Stimulated activated naive CD4-positive, alpha-beta T cell treated with Interleukin-2 at 50 U/mL for 16 hours (primary cell): ENCODE measurements around the gene TIPARP.
"Not testable (repeated sequence)": the region's sequence is repeated elsewhere in the genome, so short reads cannot be mapped to it uniquely, and the experiment has no call there.

Experiments
- DNase-seq: peaks from one replicate; lab custom pipeline; 2025; lab: John Stamatoyannopoulos, UW

The TIPARP gene

DNA sequence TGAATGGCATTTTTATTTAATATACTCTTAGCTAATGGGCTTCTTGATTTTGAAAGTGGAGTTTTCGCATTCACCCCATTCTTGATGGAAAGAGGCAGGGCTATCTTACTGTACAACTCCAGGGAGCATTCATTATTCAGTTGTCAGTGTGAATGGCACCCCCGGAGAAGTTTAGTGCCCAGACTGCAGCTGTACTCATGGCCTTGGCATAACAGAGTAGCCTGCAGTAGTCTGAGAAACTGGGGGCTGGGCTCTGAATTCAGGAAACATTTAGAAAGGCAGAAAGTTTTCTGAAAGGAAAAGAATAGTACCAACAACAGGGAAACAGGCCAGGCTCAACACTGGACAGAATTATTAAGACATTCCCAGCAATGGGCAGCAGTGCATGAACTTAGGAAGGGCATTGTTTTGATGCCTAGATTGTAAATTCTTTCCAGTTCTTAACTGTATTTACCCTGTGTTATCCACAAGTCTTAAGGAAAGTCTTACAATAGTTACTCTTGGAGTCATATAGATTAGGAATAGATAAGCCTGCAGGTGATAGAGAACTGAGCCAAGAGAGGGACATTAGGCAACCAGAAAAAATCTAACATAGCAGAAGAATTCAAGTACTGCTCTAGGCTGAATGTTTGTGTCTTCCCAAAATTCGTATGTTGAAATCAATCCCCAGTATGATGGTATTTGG is 44.4 kb downstream of the TIPARP start:
- DNase-seq: no peak

DNA sequence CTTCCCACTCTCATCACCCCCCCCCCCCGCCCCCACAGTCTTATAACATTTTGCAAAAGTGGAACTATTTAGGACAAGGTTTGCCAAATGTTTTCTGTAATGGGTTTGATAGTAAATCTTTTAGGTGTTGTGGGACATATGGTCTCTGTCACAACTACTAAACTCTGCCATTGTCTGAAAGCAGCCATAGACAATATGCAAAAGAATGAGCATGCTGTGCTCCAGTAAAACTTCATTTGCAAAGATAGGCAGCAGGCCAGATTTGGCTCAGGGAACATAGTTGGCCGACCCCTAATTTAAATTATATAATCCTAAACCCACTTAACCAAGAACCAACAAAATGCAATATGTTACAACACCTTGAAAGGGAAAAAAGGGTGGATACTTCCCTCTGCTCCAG is 46.4 kb downstream of the TIPARP start:
- no peak for DNase-seq

DNA sequence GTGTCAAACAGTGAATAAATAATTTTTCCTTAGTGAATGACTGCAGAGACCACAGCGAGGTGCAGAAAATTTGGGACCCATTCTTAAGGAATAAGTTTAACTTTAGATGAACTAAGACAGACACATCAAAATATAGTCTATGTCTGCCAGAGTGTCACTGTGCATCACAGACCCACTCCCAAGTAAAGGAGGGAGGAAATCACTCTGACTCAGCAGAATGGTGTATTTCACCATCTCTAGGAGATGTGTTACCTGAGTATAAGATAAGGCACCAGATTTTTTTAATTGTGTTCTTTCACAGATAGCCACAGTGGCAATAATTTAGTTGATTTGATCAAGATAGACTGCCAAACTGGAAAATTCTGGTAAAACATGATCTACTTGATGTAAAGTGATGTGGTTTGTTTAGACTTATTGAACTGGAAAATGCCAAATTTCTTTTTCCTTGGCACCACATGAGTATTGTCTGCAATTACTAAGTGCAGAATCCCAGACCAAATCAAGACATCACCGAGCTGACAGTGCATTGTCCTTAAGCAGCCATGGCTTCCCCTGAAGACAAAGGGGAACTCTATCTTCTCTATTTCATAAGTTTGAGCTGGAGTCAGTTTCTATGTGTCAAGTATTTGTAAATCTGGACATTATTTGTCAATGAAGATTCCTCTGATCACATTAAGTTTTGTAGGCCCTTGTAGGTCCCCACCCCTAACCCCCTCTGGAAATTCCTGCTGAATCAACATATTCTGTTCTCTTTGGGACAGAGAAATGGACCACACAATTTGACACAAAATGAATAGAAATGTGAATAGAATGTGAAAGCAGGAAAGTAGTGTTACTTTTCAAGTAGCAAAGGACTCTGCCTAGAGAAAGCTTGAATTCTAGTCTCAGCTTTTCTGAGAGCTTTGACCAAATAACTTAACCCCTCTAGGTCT is 47.6 kb downstream of the TIPARP start:
- DNase-seq: no peak

DNA sequence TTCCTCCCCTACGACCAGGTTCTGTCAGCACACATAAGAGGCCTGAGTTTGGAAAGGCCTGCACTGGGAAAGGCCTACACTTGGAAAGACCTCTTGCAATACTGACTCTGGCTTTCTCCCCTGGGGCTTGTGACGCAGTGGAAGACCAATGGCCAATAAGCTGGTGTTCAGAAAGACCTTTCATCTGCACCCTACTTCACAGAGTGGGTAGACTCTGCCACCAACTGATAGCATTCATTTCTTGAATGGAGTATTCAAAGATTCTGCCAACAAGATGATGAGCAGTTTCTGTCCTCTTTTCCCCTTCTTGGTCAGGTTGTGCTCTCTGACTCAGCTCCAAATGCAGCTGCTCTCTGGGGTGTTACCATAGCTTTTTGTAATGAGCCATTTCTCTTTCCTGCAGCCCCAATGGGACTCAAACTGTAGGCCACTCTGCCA is 48.8 kb downstream of the TIPARP start:
- no peak for DNase-seq

DNA sequence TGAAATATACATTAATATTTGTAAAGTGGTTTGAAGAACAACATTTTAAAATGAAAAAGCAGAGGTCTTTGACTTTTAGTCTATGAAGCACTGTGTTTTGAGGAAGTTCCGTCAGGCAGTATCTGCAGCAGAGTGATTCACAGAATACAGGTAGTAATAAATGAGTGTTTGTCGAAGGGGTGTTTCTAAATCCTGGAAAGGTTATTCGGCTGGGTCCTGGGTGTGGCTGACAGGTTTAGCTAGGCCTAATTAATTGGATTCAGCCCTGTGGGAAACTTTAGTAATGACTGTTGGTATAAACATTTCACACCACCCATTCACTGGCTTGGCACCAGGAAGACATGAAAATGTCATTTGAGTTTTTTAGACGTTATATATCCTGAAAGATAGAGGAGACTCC is 51.3 kb downstream of the TIPARP start:
- DNase-seq: no peak

DNA sequence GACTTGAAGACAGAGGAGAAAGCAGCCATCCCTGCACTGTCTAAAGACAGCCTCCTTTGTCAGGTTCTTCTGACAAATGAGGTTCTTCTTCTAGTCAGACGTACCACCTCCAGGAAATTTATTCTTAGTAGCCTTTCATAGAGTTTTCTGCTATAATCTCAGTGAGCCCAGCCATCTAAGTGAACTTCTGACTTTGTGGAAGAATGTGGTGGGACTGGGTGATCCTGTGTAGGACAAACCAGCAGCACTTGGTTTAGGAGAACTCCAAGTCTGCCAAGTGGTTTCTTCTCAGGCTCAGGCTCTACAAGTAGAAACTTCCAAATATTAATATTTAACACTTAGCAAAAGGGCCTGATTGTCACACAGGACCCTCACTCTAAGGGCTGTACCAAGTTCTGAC is 52.1 kb downstream of the TIPARP start:
- no peak for DNase-seq

DNA sequence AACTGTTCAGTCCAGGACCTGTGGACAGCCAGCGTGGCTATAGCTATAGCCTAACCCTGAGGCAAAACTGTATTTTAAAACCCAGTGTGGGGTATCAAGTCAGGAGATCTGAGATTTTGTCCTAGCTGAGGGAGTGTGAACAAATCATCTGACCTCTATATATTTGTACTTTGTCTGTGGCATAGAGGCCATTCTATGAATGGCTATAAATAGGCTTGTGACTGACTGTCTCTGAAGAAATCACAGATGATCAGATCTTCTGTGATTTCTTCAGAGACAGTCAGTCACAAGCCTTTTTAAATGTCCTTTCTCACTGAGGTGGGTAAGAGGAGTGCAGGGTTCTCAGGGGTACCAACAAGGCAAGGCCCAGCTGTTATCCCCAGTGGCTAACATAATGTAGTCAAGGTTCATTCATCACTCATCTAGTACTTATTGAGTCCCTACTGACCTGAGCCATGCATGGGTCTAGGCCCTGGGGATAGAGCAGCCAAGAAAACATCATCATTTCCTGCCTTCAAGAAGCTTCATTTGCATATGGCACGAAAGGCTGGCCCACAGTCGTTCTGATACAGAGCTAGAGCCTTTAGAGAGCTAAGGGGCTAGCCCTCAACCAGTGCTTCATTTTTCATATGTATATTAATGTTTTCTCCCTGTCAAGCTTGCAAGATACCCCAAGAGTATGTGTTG is 53.3 kb downstream of the TIPARP start:
- no peak for DNase-seq

DNA sequence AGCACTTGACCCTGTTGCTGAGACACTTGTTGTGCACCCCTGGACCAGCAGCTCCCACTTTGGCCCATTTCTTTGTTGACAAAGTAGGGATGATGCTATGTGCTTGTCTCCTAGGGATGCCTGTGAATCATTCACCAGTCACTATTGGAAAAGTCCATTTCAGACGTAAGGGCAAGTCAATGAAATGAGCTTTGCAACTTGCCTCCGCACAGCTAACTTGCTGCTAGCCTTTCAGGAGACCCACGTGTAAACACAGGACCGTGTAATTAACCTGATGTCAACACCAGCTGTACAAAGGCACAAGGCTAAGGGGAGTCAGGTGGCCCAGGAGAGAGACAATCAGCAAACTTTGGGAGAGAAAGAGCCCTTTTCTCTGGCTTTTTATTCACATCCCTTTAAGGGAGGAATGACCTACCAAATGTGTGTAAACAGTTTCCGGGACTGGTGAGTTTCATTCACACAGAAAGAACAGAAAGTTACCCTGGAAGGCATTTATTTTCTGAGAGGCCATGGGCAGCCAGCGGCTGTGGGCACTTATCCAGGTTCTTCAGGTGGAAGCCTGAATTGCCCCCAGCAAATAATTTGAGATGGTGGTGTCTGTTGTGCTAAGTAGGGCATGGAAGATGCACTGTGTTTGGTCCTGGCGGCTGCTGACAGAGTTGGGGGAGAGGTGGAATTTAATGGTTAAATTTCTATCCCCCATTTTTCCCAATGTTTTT is 54.0 kb downstream of the TIPARP start:
- DNase-seq: no peak

DNA sequence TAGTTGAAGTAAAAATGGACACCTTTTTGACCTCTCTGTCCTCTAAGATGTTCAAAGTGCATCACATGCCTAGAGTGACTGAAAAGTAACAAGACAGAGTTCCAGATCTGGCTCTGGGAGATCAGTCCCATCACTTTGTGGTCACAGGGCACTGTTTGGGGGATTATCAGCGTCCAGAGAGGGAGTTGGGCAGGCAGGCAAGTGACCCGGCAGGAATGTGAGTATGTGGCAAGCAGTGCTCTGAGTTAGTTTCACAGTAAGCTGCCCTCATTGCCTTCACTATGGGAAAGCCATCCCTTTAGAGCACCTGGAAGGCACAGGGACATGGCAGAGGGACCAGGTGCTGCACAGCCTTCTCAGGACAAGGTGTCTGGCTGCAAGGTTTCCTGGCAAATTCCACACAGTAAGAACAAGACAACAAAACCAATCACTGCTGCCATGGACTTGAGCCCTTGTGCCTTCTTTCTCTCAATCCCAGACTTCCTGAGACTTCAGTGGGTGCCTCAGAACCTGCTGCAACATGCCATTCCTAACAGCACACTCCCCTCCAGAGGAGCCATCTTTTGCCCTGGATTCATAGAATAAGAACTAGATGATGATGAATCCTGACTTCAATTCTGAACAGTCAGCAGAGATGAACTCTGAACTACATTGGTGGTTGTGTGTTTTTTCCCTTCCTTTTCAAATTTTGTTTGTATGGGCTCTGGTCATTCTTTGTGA is 55.2 kb downstream of the TIPARP start:
- DNase-seq: no peak

DNA sequence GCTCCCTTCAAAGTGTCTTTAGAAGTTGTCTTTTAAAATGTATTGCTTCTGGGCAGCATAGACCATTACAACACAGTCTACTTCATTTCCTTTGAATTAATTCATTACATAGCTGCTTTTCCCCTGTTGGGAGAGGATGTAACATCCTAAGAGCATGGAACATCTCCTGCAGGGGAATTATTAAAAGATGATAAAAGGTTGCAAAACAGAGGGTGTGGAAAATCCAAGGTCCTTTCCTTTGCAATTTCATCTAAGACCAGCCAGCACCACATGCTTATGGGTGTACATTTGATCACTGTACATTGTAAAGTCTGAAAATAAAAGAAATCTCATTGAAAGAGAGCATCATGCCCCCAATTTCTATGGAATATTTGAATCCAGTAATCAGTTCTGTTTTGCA is 57.4 kb downstream of the TIPARP start:
- no peak for DNase-seq

DNA sequence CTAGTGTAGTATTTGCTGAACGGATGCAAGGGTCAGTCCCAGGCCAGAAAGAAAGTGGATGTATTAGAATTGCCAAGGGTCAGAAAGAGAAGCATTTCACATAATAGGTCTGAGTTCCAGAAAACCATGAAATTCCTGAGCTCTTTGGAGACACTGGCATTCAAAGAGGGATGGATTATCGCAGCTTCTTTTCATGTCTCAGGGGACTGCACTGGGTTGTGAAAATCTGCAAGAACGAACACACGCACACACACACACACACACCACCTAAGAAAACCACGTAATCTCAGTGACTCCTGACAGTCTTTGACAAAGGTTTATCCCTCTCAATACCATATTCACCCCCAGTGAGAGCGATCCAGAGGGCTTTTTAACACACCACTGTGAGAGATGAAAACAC is 57.9 kb downstream of the TIPARP start:
- DNase-seq: no peak

DNA sequence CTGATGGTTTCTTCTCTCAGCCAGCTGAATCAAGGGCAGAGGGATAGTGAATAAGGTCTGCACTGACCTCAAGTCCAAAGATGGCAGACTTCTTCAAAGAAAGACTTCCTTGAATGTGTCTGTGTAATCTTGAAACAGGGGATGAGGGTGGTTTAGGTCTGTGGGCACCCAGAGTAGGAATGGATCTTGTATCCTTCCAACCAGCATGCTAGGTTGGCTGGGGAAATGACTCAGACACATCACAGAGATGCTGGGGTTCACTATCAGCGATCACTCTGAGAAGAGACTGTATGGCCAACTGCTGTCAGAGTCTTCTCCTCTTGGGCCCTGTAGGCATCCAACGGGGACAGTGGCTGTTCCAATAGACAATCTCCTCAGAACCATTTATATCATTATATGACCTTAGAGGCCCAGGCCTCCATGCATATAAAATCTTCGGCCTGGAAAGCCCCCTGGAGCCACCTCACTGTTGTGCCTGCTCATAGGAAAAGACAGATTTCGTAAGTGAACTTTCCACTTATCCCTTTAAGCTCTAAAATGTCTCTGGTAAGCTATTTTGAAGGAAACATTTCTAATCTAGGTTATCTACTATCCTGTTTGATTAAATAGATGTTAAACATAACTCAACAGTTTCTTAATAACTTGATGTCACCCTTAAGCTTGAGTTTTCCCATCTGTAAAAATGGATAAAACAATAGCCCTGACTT is 58.5 kb downstream of the TIPARP start:
- no peak for DNase-seq

DNA sequence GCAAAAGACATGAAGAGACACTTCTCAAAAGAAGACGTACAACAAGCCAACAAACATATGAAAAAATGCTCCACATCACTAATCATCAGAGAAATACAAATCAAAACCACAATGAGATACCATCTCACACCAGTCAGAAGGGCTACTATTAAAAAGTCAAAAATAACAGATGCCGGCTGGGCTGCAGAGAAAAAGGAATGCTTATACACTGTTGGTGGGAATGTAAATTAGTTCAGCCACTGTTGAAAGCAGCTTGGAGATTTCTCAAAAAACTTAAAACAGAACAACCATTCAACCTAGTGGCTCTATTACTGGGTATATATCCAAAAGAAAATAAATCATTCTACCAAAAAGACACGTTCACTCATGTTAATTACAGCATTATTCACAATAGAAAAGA is 60.3 kb downstream of the TIPARP start:
- DNase-seq: not testable (repeated sequence)

DNA sequence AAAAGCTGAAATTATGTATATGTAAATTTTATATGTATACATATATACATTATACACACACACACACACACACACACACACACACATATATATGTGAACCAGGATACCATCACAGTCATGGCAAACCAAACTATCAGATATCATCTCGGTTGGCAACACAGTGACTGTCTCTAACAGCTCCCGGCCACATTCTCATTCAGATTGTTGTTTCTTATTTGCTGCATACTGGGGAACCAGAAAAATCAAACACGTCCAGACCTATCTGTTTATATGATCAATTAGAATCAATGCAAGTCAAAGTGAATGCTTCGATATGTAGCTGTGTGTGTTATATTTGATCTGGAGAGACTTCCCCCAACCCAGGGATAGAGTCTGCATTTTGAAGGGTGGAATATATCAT is 61.1 kb downstream of the TIPARP start:
- DNase-seq: no peak

DNA sequence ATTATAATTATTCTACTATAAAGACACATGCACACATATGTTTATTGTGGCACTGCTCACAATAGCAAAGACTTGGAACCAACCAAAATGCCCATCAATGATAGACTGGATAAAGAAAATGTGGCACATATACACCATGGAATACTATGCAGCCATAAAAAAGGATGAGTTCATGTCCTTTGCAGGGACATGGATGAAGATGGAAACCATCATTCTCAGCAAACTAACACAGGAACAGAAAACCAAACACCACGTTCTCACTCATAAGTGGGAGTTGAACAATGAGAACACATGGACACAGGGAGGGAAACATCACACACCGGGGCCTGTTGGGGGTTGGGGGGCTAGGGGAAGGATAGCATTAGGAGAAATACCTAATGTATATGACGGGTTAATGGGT is 62.7 kb downstream of the TIPARP start:
- DNase-seq: not testable (repeated sequence)

DNA sequence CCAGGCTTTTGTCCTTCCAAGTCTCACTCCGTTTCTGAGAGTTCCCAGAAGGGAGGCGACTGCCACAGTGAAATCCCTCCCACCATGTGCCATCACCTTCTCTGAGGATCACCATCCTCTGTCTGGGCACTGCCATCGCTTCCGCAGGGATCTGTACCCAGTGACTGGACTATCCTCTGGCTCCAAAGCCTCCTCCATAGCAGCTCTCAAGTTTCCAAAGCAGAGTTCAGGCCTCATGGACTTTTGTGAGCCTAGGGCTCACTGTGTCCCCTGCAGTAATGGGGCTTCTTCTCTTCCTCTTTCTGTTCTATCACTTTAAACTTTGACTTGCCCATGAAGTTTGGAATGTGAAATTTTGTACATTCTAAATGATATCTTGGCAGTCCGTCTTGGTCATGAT is 63.9 kb downstream of the TIPARP start:
- no peak for DNase-seq

DNA sequence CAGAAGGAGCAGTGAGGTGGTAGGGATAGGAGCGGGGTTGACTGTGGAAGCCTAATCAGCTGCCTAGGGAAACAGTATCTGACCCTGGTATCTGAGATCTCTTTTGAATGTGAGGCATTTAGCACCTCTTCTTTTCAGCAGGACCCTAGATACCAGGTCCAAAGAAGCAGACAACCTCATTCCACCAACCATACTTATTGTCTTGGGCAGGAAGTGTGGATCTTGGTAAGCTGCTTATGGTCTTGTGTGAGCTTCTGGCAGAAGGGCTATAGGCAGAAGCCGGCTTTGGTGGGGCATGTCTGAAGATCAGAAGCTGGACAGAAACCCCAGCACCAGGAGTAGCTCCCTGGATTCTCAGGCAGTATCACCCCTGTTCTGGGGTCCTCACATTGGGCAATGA is 65.6 kb downstream of the TIPARP start:
- no peak for DNase-seq

DNA sequence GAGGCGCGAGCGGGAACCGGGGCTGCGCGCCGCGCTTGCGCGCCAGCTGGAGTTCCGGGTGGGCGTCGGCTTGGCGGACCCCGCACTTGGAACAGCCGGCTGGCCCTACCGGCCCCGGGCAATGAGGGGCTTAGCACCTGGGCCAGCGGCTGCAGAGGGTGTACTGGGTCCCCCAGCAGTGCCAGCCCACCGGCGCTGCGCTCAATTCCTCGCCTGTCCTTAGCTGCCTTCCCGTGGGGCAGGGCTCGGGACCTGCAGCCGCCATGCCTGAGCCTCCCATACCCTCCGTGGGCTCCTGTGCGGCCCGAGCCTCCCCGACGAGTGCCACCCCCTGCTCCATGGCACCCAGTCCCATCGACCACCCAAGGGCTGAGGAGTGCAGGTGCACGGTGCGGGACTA is 66.2 kb downstream of the TIPARP start:
- DNase-seq: not testable (repeated sequence)

DNA sequence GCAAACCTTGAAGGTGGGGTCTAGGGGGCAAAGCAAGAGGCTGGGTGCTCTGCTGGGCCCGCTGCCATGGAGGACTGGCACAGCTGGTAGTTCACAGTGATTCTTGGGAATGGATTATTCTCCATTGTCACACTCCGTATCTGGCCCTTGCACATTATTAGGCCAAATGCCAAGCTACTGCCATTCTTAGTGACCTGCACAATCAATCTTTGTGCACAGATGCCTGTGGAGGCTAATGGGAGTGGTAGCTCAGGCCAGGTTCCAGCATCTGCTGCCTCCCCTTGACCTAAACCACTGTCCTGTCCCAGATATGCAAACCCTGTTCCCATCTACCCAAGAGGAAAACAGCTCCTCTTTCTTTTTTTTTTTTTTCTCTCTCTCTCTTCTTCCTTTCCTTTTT is 67.5 kb downstream of the TIPARP start:
- no peak for DNase-seq

DNA sequence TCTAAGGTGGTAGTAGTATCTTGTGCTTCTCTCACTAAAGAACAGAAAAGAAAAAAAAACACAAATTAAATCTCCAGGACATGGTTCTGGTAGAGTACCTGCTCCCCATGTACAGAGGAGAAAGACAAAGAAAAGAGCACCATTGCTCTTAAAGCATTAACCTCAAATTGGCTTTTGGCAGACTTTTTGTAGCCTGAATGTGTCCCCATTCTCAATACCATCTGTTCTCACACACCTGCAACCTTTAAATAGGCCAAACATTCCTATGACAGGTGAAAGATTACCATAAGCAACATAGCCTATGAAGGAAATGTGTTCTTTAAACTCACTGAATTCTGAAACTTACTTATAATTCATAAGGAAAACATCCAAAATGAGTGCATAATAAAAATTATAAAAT is 68.0 kb downstream of the TIPARP start:
- DNase-seq: no peak

DNA sequence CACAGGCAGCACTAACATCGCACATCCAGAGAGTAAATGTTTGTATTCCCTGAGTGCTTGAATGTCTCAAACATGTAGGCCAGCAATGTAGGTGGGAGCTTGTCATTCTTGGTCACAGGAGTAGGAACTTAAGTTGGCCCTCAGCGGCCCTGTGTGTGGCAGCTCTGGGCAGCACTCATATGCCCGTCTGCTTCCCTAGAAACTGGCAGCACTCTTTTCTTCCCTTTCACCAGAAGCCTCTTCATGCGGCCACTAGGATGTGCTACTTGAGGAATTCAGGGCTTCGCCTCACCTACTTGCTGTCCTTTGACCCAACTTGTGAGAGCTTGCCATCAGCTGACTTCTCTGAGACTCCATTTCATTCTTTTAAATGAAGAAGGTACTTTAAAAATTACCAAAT is 69.5 kb downstream of the TIPARP start:
- no peak for DNase-seq
